ENCODE measurements around the gene ALDH1B1.
"Not testable (repeated sequence)": the region's sequence is repeated elsewhere in the genome, so short reads cannot be mapped to it uniquely, and the experiment has no call there.

ALDH1B1 gene

DNA sequence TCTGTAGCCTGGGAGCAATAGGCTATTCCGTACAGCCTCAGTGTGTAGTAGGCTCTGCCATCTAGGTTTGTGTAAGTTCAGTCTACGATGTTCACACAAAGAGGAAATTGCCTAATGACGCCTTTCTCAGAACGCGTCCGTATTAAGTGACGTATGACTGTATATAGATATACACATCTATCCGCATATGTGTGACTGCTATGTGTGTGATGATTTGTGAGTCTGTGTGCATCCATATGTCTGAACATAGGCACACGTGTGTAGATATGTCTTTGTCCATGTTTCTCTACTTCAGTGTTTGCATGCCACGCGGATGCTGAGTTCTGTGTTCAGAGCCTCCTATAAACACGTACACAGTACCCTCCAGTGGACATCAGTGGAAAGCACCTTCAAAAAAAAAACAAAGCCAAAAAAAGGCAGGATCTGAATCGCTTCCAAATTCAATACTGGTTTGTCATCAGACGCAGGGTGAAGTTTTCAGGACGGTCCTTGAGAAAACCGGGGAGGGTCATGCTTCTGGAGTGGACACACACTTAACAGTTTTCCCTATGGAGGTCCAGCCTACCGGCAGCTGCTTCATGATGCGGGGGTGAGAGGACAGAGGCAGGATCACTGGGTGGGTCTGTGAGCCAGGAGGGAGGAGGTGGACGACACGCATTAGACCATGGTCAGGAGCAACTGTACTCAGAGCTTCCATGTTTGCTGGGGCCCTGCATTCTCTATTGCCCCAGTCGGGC is 29.5 kb upstream of the ALDH1B1 start:
- peak in 1 of 2 experiments; percentile 34 for DNase-seq

DNA sequence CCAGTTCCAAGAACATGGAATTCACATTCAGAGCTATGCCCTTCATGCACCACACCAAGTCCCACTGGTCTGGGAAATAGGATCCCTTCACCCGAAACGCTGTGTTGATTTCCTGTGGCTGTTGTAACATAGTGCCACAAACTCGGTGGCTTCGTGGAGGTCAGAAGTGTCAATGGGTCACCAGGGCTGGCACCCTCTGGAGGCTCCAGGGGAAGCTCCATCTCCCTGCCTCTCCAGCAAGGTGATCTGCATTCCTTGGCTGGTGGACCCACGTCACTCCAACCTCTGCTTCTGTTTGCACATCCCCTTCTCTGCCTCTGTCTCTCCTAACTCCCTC is 28.9 kb upstream of the ALDH1B1 start:
- no peak for DNase-seq

DNA sequence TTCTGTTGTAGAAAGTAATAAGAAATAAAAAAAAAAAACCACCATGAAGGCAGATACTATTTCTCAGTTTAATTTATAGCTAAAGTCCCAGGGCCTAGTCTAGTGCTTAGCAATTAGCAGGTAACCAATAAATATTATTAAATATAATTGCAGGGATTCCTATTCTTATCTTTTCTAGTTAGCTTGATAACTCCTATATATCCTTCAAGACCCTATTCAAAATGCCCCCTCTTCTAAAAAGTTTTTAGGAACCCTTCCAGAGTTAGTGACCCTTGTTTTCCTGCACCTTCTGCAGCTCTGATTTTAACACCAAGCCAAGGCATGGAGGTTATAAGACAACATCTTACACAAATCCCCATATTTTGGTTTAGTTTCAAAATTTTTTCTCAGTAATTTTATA is 24.6 kb upstream of the ALDH1B1 start:
- DNase-seq = no peak

DNA sequence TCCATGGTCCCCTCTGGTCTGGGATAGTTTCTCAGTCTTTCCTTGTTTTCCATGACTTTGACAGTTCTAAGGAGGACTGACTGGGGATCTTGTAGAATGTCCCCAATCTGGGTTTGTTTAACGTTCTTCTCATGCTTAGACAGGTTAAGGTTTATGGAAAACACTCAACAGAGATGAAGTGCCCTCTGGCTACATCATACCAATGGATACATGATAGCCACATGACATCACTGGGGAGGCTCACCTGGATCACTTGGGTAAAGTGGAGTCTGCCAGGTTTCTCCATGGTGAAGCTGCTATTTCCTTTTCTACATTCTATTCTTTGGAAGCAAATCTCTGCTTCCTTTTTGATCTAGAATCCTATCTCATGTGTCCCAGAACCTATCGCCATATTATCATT is 23.8 kb upstream of the ALDH1B1 start:
- DNase-seq = no peak

DNA sequence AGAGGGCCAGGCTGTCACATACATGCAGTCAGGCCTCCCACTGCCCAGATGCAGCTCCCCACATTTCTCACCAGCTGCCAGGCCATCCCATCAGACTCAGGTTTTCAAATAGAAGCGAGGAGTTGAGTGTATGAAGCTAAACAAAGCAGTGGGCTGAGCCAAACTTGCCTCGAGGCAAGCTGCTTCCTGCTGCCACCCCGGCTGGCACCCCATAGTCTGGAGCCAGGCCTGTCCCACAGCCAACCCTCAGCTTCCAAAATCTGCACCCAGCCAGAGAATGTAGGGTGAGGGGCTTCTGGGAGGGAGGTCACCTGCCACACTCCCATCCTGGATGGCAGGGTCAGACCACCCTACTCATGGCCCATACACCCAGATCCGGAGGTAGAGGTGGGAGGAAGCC is 22.3 kb upstream of the ALDH1B1 start:
- DNase-seq = no peak

DNA sequence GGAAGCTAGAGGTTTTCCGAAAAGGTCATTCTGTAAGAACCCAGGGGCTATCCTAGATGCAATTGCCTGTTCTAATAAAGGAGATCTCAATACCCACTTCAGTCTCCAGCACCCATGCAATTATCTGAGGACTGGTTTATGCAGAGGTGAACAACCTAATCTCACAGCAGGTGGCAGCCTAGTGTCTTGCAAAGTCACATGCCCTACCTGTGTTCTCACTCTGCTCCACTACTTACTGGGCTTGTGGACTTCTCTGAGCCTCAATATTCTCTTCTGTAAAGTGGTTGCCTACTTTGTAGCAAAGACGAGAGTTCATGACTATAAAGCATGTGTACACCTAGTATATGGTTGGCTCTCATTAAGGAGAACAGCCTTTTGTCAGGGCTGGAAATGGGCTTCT is 21.0 kb upstream of the ALDH1B1 start:
- no peak for DNase-seq

DNA sequence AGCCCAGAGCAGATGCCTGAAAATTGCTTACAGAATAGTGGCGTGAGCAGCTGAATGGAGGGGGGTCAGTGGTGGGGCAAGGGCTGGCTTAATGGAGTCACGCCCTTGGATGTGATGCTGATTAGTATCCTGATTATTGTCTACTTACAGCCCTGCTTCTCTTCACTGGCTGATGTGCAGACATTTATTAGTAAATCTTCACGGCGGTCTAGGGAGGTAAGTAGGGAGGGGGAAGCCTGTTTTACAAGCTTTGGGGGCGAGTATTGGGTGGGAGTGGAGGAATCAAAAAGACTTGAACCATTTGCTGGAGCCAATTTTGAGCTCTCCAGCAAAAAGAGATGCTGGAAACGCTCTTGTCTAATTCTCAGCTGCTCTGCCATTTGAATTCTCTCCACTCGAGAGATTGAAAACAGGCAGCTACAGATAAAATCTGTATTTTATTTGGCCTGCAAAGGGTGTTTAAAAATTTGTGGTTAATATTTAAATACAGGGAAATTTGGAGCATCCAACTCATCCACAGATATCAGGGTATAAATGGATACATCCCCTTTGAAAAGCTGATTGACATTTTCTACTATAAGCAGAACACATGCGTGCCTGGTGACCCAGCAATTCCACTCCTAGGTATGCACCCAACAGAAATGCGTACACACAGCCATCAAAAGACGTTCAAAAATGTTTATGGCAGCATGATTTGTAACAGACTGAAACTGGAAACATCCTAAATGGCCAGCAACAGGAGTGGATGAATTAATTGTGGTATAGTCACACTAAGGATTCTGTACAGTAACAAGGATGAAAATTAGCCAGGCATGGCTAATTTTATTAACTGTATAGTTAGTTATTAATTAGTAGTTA is 19.5 kb upstream of the ALDH1B1 start:
- no peak for DNase-seq

DNA sequence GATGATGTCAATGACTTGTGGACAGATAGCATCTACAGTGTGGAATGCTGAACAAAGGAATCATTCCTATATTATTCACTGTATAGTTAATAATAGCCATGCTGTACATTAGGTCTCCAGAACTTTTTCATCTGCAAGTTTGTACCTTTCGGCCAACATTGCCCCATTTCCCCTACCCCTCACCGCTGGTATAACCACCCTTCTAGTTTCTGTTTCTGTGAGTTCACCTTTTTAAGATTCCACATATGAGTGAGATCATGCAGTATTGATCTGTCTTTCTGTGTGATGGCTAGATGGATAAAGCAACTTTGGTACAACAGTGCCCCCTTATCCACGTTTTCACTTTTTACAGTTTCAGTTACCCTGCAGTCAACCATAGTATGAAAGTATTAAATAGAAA is 18.8 kb upstream of the ALDH1B1 start:
- no peak for DNase-seq

DNA sequence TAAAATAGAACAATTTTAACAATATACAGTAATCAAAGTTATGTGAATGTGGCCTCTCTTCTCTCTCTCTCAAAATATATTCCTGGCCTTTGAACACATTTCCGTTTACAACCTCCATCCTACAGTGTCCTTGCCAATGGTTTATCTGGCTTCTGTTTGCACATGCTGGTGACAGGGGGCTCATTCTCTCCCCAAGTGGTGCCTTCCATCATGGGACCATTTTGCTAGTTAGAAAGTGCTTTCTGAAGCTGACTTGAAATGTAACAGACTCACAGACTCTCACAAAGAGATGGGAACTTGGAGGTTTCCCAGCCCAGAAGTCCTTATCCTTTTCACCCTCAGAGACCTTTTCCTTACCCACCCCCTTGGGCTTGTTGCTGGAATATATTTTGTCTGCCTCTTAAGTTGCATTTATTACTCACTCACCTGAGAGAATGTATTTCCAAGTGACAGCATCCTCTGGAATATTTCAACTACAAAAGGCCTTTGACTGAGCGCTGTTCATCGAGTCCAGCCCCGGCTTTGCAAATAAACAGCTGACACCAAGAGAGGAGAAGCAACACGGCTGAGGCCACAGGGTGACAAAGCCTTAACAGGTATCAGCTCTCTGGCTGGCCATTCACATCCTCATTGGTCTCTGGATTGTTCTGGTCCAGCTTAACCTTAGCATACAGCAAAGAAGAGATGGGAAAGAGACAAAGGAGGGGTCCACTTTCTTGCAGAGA is 17.5 kb upstream of the ALDH1B1 start:
- DNase-seq = no peak

DNA sequence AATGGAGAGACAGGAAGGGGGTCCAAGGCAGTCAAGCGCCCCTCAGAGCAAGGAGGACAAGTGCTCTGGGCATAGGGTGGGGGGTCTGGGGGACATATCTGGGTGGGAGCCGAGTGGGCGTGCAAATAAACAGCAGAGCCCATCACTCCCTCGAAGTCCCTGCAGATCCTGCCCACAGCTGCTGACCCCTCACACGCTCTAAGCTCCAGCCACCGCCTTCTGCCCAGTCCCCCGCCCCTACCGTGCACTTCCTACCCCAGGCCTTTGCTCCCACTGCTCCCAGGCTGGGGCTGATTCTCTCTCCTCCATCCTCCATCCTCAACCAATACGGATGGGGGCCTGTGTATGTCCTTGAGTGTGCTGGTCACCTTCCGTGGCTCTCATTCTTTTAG is 16.9 kb upstream of the ALDH1B1 start:
- no peak for DNase-seq

DNA sequence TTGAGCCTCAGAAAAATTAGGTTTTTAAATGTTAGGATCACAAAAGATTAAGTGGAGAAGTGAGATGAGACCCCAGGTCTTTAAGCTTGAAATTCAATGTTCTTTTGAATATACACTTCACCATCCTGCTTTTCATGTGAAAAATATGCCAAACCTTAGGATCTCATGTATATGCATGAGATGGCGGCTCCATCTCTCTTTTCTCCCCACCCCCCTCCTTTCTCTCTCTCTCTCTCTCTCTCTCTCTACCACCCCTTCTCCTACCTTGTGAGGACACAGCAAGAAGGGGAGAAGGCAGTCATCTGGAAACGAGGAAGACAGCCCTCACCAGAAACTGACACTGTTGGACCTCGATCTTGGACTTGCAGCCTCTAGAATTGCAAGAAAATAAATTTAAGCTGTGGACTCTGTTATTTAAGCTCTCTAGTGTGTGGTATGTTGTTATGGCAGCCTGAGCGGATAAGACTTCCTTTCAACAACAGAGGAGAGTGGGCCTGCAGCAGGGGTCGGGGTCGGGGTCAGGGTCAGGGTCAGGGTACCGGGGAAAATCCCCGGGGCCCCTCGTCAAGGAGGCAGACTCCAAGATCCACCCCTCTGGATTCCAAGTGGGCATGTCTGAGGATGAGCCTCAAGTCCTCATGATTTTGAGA is 16.4 kb upstream of the ALDH1B1 start:
- no peak for DNase-seq

DNA sequence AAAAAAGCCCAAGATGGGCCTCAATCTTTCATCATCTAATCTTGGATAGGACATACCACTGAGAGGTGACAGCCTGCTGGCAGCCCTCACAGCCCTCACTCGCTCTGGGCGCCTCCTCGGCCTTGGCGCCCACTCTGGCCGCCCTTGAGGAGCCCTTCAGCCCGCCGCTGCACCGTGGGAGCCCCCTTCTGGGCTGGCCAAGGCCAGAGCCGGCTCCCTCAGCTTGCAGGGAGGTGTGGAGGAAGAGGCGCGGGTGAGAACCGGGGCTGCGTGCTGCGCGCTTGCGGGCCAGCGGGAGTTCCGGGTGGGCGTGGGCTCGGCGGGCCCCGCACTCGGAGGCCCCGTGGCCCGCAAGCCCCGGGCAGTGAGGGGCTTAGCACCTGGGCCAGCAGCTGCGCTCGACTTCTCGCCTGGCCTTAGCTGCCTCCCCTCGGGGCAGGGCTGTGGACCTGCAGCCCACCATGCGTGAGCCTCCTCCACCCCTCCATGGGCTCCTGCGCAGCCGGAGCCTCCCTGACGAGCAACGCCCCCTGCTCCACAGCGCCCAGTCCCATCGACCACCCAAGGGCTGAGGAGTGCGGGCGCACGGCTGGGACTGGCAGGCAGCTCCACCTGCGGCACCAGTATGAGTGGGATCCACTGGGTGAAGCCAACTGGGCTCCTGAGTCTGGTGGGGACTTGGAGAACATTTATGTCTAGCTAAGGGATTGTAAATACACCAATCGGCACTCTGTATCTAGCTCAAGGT is 15.0 kb upstream of the ALDH1B1 start:
- DNase-seq = not testable (repeated sequence)

DNA sequence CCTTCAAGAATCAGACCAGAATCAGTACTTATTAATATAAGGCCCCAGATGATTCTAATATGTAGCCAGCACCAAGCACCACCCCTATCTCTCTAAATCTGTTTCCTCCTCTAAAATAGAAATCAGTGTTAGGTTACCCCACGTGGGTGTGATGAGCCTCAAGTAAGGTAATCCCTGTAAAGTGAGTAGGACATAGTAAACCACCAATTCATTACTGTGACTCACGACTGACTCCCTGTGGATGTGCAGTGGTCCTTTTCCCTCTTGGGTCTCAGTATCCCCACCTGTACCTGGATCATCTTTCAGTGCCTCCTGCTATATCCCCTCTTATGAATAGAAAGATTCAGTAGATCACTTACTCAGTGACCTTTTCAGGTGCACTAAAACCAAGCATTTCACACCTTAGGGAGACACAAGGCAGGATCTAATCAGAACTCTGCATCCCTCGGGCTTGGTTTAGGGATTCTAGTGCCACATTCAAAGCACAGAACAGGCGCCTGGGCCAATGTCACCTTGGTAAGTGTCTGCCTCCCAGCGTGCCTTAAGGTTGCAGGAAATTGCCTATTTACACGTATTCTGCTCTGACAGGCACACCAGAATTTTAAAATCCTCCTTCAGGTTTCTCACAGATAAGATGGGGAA is 12.2 kb upstream of the ALDH1B1 start:
- no peak for DNase-seq

DNA sequence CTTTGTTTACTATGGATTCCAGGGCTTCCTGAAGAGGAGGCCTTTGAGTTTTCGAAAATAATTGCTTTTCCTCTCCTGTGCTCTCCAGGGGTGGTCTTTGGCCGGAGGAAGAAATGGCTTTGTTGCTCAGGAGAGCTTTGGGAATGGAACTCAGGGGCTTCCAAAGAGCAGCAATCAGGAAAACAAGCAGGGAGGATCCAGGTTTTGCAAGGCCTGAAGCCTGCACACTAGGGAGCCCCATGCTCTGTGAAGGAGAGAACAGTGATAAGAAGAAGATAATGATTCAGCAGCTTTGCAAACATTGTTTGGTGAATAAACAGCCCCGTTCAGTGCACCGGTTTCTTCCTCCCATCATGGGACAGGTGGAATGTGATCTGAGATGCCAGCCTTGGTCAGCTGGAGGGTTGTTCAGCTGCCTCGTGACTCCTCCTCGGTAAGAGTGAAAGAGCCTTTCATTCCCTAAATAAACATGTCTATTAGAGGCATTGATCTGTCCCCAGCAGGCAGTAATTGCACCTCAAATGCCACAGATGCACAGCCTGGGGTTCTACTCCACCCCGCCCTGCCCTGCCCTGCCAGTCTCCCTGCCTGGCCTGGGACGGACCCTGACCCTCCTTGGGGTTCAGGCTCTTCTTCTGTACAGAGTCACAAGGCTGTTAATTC is 11.5 kb upstream of the ALDH1B1 start:
- no peak for DNase-seq

DNA sequence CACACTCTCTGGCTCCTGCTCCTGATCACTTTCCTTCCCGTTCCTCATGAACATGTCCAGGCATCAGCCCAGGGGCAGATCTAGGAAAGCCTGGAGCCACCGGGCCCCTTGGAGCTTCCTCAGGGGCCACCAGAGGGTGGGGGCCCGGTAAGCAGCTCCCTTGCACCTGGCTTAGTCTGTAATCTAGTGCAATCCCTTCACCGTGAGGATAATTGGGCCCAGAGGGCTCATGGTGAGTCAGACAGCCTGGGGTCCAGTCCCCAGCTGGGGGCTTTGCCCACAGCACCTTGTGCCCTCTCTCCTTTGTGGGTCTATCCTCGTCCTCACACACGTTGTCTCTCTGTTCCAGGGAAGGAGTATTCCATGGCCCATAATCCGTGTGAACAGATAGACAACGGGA is 10.4 kb upstream of the ALDH1B1 start:
- DNase-seq = no peak

DNA sequence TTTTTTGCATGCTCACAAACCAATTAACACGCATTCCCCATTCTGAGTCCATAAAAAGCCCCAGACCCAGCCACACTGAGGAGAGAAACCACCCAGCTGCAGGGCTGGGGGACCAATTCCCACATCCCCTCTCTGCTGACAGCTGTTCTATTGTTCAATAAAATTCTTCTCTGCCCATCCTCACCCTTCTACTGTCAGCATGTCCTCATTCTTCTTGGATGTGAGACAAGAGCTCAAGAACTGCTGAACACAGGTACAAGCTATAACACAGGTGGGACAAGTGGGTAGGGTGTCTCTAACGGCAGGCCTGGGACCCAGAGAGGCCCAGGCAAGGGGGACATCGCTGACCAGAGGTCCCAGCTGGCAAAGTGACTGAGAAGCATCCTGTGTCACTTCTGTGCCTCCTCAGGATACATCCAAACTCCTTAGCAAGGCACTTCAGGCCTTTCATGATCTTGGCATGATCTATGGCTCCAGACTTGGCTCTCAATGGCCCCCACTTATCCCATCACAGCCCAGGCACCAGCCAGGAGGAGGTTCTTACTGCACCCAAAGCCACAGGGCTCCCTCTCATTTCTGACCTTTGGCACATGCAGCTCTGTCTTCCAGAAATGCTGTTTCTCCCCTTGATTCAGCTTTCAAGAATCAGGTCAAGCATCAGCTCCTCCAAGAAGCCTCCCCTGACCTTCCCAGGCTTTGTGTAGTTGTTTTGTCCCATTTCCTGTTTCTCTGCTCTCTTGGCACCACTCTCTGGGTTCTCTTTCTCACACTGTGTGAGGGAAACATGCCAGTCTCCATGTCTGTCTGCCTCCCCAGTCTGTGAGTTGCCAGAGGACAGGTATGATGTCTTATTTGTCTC is 7.3 kb upstream of the ALDH1B1 start:
- DNase-seq = no peak

DNA sequence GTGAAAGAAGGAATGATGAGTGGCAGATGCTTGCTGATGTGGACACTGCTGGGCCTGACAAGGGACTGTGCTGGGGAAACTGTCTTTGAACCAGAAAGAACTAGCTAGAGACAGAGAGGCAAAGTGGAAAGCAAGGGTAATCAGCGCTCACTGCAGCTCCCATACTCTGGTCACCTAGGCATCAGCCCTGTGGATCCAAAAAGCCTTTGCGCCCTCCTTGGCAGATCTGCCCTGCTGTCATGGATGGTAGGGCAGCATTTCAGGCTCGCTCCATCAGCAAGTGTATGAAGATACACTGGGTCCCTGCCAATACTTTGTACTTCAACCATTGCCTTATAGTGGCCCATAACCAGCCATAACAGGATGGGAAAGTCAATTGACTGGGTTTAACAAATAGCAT is 6.6 kb upstream of the ALDH1B1 start:
- DNase-seq = no peak

DNA sequence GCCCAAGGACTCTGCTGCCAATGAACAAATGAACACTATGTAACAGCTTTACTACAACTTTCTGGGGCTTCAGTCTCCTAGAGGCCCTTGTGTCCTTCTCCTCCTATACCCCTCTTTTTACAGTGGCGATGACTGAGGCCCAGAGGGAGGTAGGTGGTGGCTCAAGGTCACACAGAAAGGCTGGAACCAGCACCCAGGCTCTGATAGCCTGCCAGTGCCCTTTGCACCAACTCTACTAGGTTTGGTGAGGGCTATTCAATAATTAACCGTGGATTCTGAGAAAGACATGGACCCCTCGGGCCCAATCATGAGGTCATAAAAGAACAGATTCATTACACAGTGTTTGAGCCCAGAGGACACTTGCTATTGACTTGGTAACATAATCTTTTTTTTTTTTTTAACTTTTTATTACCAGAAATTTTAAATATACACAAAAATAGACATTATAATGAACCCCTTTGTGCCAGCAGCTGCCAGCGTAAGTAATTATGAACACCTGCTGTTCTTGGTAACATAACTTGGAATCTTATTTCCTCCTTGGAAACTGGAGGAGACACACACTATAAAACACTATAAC is 6.1 kb upstream of the ALDH1B1 start:
- no peak for DNase-seq

DNA sequence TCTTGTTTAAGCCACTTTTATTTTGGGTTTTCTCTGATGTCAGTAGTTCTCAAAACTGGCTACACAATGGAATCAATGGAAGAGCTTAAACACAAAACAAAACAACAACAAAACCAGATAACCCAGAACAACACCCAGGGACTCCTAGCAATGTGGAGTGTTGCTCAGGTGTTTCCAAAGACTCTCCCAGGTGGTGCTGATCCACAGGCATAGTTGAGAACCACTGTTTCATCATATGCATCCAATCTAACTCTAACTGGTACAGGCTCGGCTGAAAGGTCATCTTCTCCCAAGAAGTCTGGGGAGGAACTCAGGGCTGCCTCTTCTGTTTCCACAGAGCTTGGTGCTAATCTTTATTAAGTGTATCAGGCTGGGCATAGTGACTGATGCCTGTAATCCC is 5.4 kb upstream of the ALDH1B1 start:
- DNase-seq = no peak

DNA sequence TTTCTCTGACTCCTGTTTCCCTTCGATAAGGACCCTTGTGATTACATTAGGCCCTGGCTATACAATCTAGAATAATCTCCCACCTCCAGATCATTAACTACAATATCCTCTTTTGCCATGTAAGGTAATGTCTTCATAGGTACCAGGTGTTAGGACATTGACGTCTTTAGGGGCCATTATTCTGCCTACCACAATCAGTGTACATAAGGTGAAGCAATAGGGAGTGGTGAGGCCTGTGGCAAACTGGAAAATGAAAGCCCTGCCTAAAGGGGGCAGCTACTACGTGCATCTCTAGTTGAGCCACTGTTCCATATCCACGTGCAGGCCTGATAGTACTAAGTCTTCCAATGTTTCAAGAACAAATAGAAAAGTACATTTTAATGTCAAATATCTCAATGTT is 4.8 kb upstream of the ALDH1B1 start:
- DNase-seq = no peak
